Kidney (tissue), 14 donors: ENCODE data around the gene ADCY2. TPM values are rescaled to one million over a fixed set of nuclear protein-coding genes. Genes with fewer than 3 reads are reported as not detected.

Experiments used
- DNase-seq, 5 donors: peaks; one replicate each; pipeline ENCODE4 v3.0.0-alpha.2; 2013 to 2020
- FAIRE-seq: peaks from 2 replicates; lab custom pipeline; 2012; peaks lifted over from hg19 to GRCh38; lab: Jason Lieb, UNC
- H3K27ac ChIP-seq, 2 donors: one replicate each; pipeline ENCODE4 v1.7.0; 2013; ENCODE audit warnings: low read depth in 2 of 2, low read length in 2 of 2, inconsistent platforms in 1 of 2
- H3K27me3 ChIP-seq: one replicate; pipeline ENCODE4 v1.7.1; 2013; ENCODE audit warnings: low read length, inconsistent platforms; ENCODE audit not compliant: control insufficient read depth, insufficient read depth
- H3K36me3 ChIP-seq, 3 donors: one replicate each; pipeline versions ENCODE4 v1.7.0 to v1.7.1; 2013; ENCODE audit warnings: low read length in 3 of 3, control low read depth in 1 of 3, inconsistent platforms in 1 of 3; ENCODE audit not compliant: insufficient read depth in 3 of 3, control insufficient read depth in 2 of 3
- H3K4me1 ChIP-seq, 3 donors: one replicate each; pipeline versions ENCODE4 v1.7.0 to v1.7.1; 2013; ENCODE audit warnings: low read length in 3 of 3, inconsistent platforms in 1 of 3, low read depth in 1 of 3; ENCODE audit not compliant: control insufficient read depth in 2 of 3, insufficient read depth in 2 of 3
- H3K4me3 ChIP-seq, 3 donors: one replicate each; pipeline versions ENCODE4 v1.7.0 to v1.8.1; 2013; ENCODE audit warnings: low read length in 3 of 3, control low read depth in 1 of 3, inconsistent platforms in 1 of 3
- H3K9ac ChIP-seq, 3 donors: one replicate each; pipeline versions ENCODE4 v1.7.0 to v1.7.1; 2013; ENCODE audit warnings: low read length in 3 of 3, control low read depth in 1 of 3, inconsistent platforms in 1 of 3
- H3K9me3 ChIP-seq, 3 donors: one replicate each; pipeline versions ENCODE4 v1.7.0 to v1.7.1; 2013; ENCODE audit warnings: low read length in 3 of 3, control low read depth in 1 of 3, inconsistent platforms in 1 of 3; ENCODE audit not compliant: control insufficient read depth in 2 of 3, insufficient read depth in 1 of 3
- CTCF ChIP-seq: IDR thresholded peaks from 3 replicates; pipeline ENCODE4 v1.5.1; 2012; ENCODE audit warnings: mild to moderate bottlenecking, moderate library complexity, borderline replicate concordance; ENCODE audit not compliant: insufficient read depth; ENCODE audit errors: extremely low read depth
- intact Hi-C: fragments of 100-400 bp; cut with DNase I; formaldehyde crosslinking; loops from one replicate; pipeline ENCODE4 v1.11.1; 2022
- polyA plus RNA-seq: library from polyadenylated mRNA; stranded (reverse); fragments of 350-450 nt; fragmentation: Illumina TruSeq; extraction: RNeasy Lipid Tissue Mini Kit (QIAGEN cat#74804); gene quantifications from one replicate; pipeline ENCODE4 v1.2.3, GENCODE V29; 2014; ENCODE audit warnings: low read depth, low replicate concordance; ENCODE audit not compliant: insufficient read depth
- total RNA-seq: library from RNA; stranded (reverse); fragmentation: NEBNext Ultra II Directional; extraction: Animal tissue kit (Norgen Biotek cat#: 25700); gene quantifications from one replicate; pipeline ENCODE4 v1.2.1, GENCODE V29; 2021
- donor health status: control.
- donor health status: control.
- donor health status: control.
- donor health status: control.
- donor health status: control.
- donor health status: DM: yes; HTN: yes; CAD: no.
- donor health status: Normal renal cell carcinoma (clear cell type).

The ADCY2 gene
- total and polyA plus RNA-seq, 2 donors from 2014 or later, result 0.17 to 2.2 TPM

- no peak for TF ChIP-seq CTCF
- H3K9ac ChIP-seq, result no peak overlapping the region
Observed at GRCh38 chr5:7517006-7517405, 121.1 kb downstream of the ADCY2 start.

GRCh38 chr5:7518947-7519560, 123.1 kb downstream of the ADCY2 start:
- Histone ChIP-seq H3K36me3 (no peaks in the 10 kb centered on the region), H3K9ac (no peak overlapping the region), H3K9me3 (no peaks in the 10 kb centered on the region), H3K27ac (no peak overlapping the region), H3K4me1 (no peaks in the 10 kb centered on the region), H3K4me3 (no peak overlapping the region), H3K27me3 (no peaks in the 10 kb centered on the region)
- intact Hi-C loops, result no loop called here
- no peak for TF ChIP-seq CTCF
- no peak for DNase-seq
- no peak for FAIRE-seq

More at GRCh38 chr5:7517006-7517405, 121.1 kb downstream of the ADCY2 start:
- no peak overlapping the region for H3K27ac ChIP-seq
- H3K27me3 ChIP-seq, result no peaks in the 10 kb centered on the region
- H3K4me1 ChIP-seq, result no peaks in the 10 kb centered on the region
- no peaks in the 10 kb centered on the region for H3K9me3 ChIP-seq
- intact Hi-C loops, result no loop called here
- H3K36me3 ChIP-seq, result no peaks in the 10 kb centered on the region
- no peak overlapping the region for H3K4me3 ChIP-seq
- DNase-seq, result no peak
- FAIRE-seq, result no peak

GRCh38 chr5:7519564-7519963, 123.6 kb downstream of the ADCY2 start:
- intact Hi-C loops, result no loop called here
- DNase-seq, result no peak
- no peak for TF ChIP-seq CTCF
- H3K27ac ChIP-seq, result no peak overlapping the region
- no peaks in the 10 kb centered on the region for H3K4me1 ChIP-seq
- no peaks in the 10 kb centered on the region for H3K36me3 ChIP-seq
- H3K9ac ChIP-seq, result no peak overlapping the region
- no peak overlapping the region for H3K4me3 ChIP-seq
- H3K9me3 ChIP-seq, result no peaks in the 10 kb centered on the region
- FAIRE-seq, result no peak
- no peaks in the 10 kb centered on the region for H3K27me3 ChIP-seq

- intact Hi-C loops, result no loop called here
- H3K36me3 ChIP-seq, result no peaks in the 10 kb centered on the region
Observed at GRCh38 chr5:7529880-7530279, 133.9 kb downstream of the ADCY2 start.

More at GRCh38 chr5:7529880-7530279, 133.9 kb downstream of the ADCY2 start:
- no peak for TF ChIP-seq CTCF
- H3K4me1 ChIP-seq, result no peaks in the 10 kb centered on the region
- H3K9ac ChIP-seq, result no peak overlapping the region
- H3K27ac ChIP-seq, result no peak overlapping the region
- no peaks in the 10 kb centered on the region for H3K9me3 ChIP-seq
- FAIRE-seq, result no peak
- DNase-seq, result no peak
- no peak overlapping the region for H3K4me3 ChIP-seq
- H3K27me3 ChIP-seq, result no peaks in the 10 kb centered on the region
